ENCODE data around the gene PHF19. TPM values are rescaled to one million over a fixed set of nuclear protein-coding genes. Genes with fewer than 3 reads are reported as not detected.

Gene PHF19
- total and polyA plus RNA-seq, 9 donors, result 16.8 to 56.0 (median 40.2) TPM

GRCh38 chr9:120854596-120855327 lies 22.2 kb downstream of the PHF19 start:
- H3K36me3 ChIP-seq, result no peaks in the 10 kb centered on the region
- no peaks in the 10 kb centered on the region for H3K9me3 ChIP-seq
- intact Hi-C loops (cut with DNase I), result no loop called here
- WGBS, 3 donors, result 66 to 71% (median 66%) methylated on average over 3 of the region's 3 CpGs
- H3K27ac ChIP-seq, result no peak overlapping the region
- H3K4me1 ChIP-seq (ENCODE audit: insufficient read depth), result no peaks in the 10 kb centered on the region
- TF ChIP-seq CTCF (IDR thresholded peaks at IDR 0.05) (no peak), EP300 (IDR thresholded peaks at IDR 0.05) (no peak), POLR2A (IDR thresholded peaks at IDR 0.05) (no peak)
- H3K27me3 ChIP-seq, result no peaks in the 10 kb centered on the region
- no peak overlapping the region for H3K4me3 ChIP-seq
- DNase-seq, result no peak

GRCh38 chr9:120853198-120853597 lies 23.8 kb downstream of the PHF19 start:
- Histone ChIP-seq H3K27ac (no peak overlapping the region), H3K27me3 (no peaks in the 10 kb centered on the region), H3K4me1 (ENCODE audit: insufficient read depth) (no peaks in the 10 kb centered on the region), H3K36me3 (no peaks in the 10 kb centered on the region), H3K9me3 (no peaks in the 10 kb centered on the region), H3K4me3 (no peak overlapping the region)
- intact Hi-C loops (cut with DNase I), result no loop called here
- no peak for DNase-seq
- TF ChIP-seq POLR2A (IDR thresholded peaks at IDR 0.05), result no peak
- TF ChIP-seq CTCF (IDR thresholded peaks at IDR 0.05), result no peak
- 78 to 82% (median 82%) methylated on average over 6 of the region's 6 CpGs for WGBS, 3 donors

GRCh38 chr9:120852240-120853010 lies 24.6 kb downstream of the PHF19 start:
- TF ChIP-seq EP300 (IDR thresholded peaks at IDR 0.05) (no peak), POLR2A (IDR thresholded peaks at IDR 0.05) (no peak), CTCF (IDR thresholded peaks at IDR 0.05) (no peak)
- no peak overlapping the region for H3K4me3 ChIP-seq
- H3K9me3 ChIP-seq, result no peaks in the 10 kb centered on the region
- intact Hi-C loops (cut with DNase I), result no loop called here
- H3K4me1 ChIP-seq (ENCODE audit: insufficient read depth), result no peaks in the 10 kb centered on the region
- DNase-seq, result no peak
- no peak overlapping the region for H3K27ac ChIP-seq
- no peaks in the 10 kb centered on the region for H3K36me3 ChIP-seq
- H3K27me3 ChIP-seq, result no peaks in the 10 kb centered on the region
- WGBS, 3 donors, result 74 to 81% (median 77%) methylated on average over 5 of the region's 5 CpGs

GRCh38 chr9:120851449-120851848 lies 25.5 kb downstream of the PHF19 start:
- TF ChIP-seq EP300 (IDR thresholded peaks at IDR 0.05), result no peak
- TF ChIP-seq CTCF (IDR thresholded peaks at IDR 0.05), result no peak
- no peak for TF ChIP-seq POLR2A (IDR thresholded peaks at IDR 0.05)
- H3K4me1 ChIP-seq (ENCODE audit: insufficient read depth), result no peaks in the 10 kb centered on the region
- no peak for DNase-seq
- no peaks in the 10 kb centered on the region for H3K9me3 ChIP-seq
- H3K4me3 ChIP-seq, result no peak overlapping the region
- 88 to 100% (median 96%) methylated on average over 1 of the region's 1 CpG for WGBS, 3 donors
- no peaks in the 10 kb centered on the region for H3K36me3 ChIP-seq
- H3K27me3 ChIP-seq, result no peaks in the 10 kb centered on the region
- H3K27ac ChIP-seq, result no peak overlapping the region
- intact Hi-C loops (cut with DNase I), result no loop called here

Data from ovary (tissue), 9 donors.